ENCODE measurements around the gene CYSRT1. TPM values are rescaled to one million over a fixed set of nuclear protein-coding genes. Genes with fewer than 3 reads are reported as not detected.

The CYSRT1 gene
- 100 to 1,000 TPM in 1 of 4 donors, 10 to 100 TPM in 3; 40.2 to 119 (median 67.6) TPM for total RNA-seq

GRCh38 chr9:137224830-137225694, at the start of gene CYSRT1:
CYSRT1 (plus strand) TSS chr9:137225174; CDS start chr9:137225622, 448 bp downstream.
- no peak for TF ChIP-seq POLR2A (IDR thresholded peaks at IDR 0.05)
- no peak for TF ChIP-seq CTCF (IDR thresholded peaks at IDR 0.05)
- intact Hi-C loops (cut with DNase I; ENCODE audit: low total_unique reads): loop anchor here (5.0 kb wide), 1 partner anchor 108 kb away; no protein-coding TSS in a partner anchor
- no peak for DNase-seq (ENCODE audit: low spot score in 2 of 2)
- 45 to 53% methylated on average over 4 to 16 of the region's 23 CpGs for WGBS, 2 donors
- no peak within 1 kb of the TSS for H3K4me3 ChIP-seq (ENCODE audit: low read depth, poor library complexity, severe bottlenecking)

GRCh38 chr9:137175345-137175961, 49.5 kb upstream of the CYSRT1 start:
- WGBS, 2 donors: 26 to 34% methylated on average over 7 to 19 of the region's 33 CpGs
- intact Hi-C loops (cut with DNase I; ENCODE audit: low total_unique reads): loop anchor here (2.0 kb wide), 1 partner anchor 55 kb away; the partner anchor contains the start of gene SLC34A3
- DNase-seq (ENCODE audit: low spot score in 2 of 2): no peak
- no peak overlapping the region for H3K4me3 ChIP-seq (ENCODE audit: low read depth, poor library complexity, severe bottlenecking)
- no peak for TF ChIP-seq POLR2A (IDR thresholded peaks at IDR 0.05)

GRCh38 chr9:137176302-137177182, 48.4 kb upstream of the CYSRT1 start:
- peak in 1 of 3 donors; percentile 29 for TF ChIP-seq CTCF (IDR thresholded peaks at IDR 0.05)
- no peak for TF ChIP-seq POLR2A (IDR thresholded peaks at IDR 0.05)
- no peak overlapping the region for H3K4me3 ChIP-seq (ENCODE audit: low read depth, poor library complexity, severe bottlenecking)
- WGBS, 2 donors: 35 to 46% methylated on average over 17 of the region's 17 CpGs
- intact Hi-C loops (cut with DNase I; ENCODE audit: low total_unique reads): no loop called here
- DNase-seq (ENCODE audit: low spot score in 2 of 2): no peak

- 89 to 93% methylated on average over 11 to 23 of the region's 23 CpGs for WGBS, 2 donors
- DNase-seq (ENCODE audit: low spot score in 2 of 2): no peak
- intact Hi-C loops (cut with DNase I; ENCODE audit: low total_unique reads): no loop called here
These were observed 46.6 kb upstream of the CYSRT1 start for GRCh38 chr9:137178201-137178938.

More at GRCh38 chr9:137178201-137178938, 46.6 kb upstream of the CYSRT1 start:
- no peak overlapping the region for H3K4me3 ChIP-seq (ENCODE audit: low read depth, poor library complexity, severe bottlenecking)
- TF ChIP-seq CTCF (IDR thresholded peaks at IDR 0.05): no peak
- TF ChIP-seq POLR2A (IDR thresholded peaks at IDR 0.05): no peak
